ENCODE data around the gene ASTN2. TPM values are rescaled to one million over a fixed set of nuclear protein-coding genes. Genes with fewer than 3 reads are reported as not detected.

Gene ASTN2
- polyA plus RNA-seq, 3 donors from 2014 or later: 1.7 to 4.5 (median 2.2) TPM

- Mint-ChIP-seq H3K4me3 (no peak overlapping the region), H3K27me3 (ENCODE audit: low read depth in 3 of 3) (peaks cover 6 to 28% (median 19%) of the 10 kb centered on the region in 3 donors), H3K27ac (no peak overlapping the region), H3K36me3 (no peaks in the 10 kb centered on the region), H3K4me1 (no peaks in the 10 kb centered on the region), H3K9me3 (peaks cover 0 to 8% (median 2%) of the 10 kb centered on the region in 6 donors)
- DNase-seq: no peak
Measured at GRCh38 chr9:117412006-117412715, 2.7 kb downstream of the ASTN2 start.

DNA sequence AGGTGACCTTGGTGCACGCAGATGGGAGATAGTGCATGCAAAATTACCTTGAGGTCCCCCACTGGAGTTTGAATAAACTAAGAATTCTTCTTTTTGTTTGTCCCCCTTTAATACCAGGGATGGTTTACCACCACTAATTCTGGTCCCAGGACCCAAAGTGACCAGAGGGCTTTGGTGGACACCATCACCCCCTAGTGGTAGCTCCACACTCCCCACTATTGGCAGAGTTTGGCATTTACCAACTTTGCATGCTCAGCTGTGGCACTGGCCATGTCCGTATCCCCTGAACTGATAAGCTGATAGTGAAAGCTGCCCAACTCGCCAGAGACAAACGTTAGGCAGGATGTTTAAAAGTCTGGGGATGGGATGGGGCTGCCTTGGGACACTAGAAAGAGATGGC lies 3.3 kb downstream of the ASTN2 start:
- Mint-ChIP-seq H3K9me3 (peaks cover 0 to 8% (median 2%) of the 10 kb centered on the region in 6 donors), H3K4me3 (no peak overlapping the region), H3K36me3 (no peaks in the 10 kb centered on the region), H3K27ac (no peak overlapping the region), H3K4me1 (no peaks in the 10 kb centered on the region), H3K27me3 (ENCODE audit: low read depth in 3 of 3) (peaks cover 7 to 28% (median 19%) of the 10 kb centered on the region in 3 donors)
- DNase-seq: no peak

GRCh38 chr9:117409321-117409720 lies 5.5 kb downstream of the ASTN2 start:
- Mint-ChIP-seq H3K4me1 (no peaks in the 10 kb centered on the region), H3K27me3 (ENCODE audit: low read depth in 3 of 3) (peaks cover 10 to 28% (median 21%) of the 10 kb centered on the region in 3 donors)

GRCh38 chr9:117407436-117408022 lies 7.3 kb downstream of the ASTN2 start:
- H3K4me3 Mint-ChIP-seq: no peak overlapping the region
- peaks cover 6 to 20% (median 13%) of the 10 kb centered on the region in 3 donors for H3K27me3 Mint-ChIP-seq (ENCODE audit: low read depth in 3 of 3)
- no peaks in the 10 kb centered on the region for H3K36me3 Mint-ChIP-seq
- H3K4me1 Mint-ChIP-seq: no peaks in the 10 kb centered on the region
- DNase-seq: no peak
- peaks cover 0 to 8% (median 2%) of the 10 kb centered on the region in 6 donors for H3K9me3 Mint-ChIP-seq
- H3K27ac Mint-ChIP-seq: no peak overlapping the region

More at GRCh38 chr9:117409321-117409720, 5.5 kb downstream of the ASTN2 start:
- DNase-seq: no peak
- Mint-ChIP-seq H3K4me3 (no peak overlapping the region), H3K27ac (no peak overlapping the region), H3K36me3 (no peaks in the 10 kb centered on the region), H3K9me3 (peaks cover 0 to 8% (median 2%) of the 10 kb centered on the region in 6 donors)

DNA sequence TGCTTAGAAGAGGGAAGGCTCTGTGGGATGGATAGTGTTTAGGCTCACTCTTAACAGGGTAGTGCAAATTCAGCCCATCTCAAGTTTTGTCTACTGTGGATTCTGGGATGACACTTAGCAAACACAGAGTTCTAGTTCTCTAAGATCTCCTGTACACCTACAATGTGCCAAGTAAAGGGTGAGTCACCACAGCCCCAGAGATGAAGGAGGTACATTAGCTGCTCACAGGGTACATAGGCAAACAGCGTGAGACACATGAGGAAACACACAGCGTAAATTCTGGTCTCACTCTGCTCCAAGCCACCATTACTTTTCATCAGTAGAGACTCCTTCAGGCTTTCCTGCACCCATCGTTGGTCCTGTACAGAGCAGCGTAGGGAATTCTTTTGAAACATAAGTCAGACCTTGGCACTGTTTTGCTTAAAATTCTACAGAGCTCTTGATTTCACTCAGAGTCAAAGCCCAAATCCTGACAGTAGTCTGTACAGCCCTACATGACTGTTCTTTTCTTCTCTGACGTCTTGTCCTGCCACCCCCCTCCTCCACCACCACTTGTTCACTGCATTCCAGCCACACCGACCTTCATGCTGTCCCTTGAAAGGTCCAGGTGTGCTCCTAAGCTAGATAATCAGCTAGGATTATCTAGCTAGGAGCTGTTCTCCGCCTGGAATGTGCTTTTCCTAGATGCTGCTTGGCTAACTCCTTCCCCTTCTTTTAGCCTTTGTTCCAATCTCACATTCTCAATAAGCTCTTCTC lies 8.7 kb downstream of the ASTN2 start:
- H3K36me3 Mint-ChIP-seq: no peaks in the 10 kb centered on the region
- no peaks in the 10 kb centered on the region for H3K4me1 Mint-ChIP-seq
- no peak overlapping the region for H3K4me3 Mint-ChIP-seq

GRCh38 chr9:117403848-117404247 lies 11.0 kb downstream of the ASTN2 start:
- H3K4me3 Mint-ChIP-seq: no peak overlapping the region
- peaks cover 0 to 7% (median under 1%) of the 10 kb centered on the region in 6 donors for H3K9me3 Mint-ChIP-seq
- H3K27me3 Mint-ChIP-seq (ENCODE audit: low read depth in 3 of 3): peaks cover 3 to 10% (median 7%) of the 10 kb centered on the region in 3 donors
- H3K27ac Mint-ChIP-seq: no peak overlapping the region
- H3K36me3 Mint-ChIP-seq: no peaks in the 10 kb centered on the region
- H3K4me1 Mint-ChIP-seq: no peaks in the 10 kb centered on the region
- DNase-seq: no peak

More for the DNA sequence above, 8.7 kb downstream of the ASTN2 start:
- H3K27ac Mint-ChIP-seq: no peak overlapping the region
- H3K9me3 Mint-ChIP-seq: peaks cover 0 to 4% (median under 1%) of the 10 kb centered on the region in 6 donors
- no peak for DNase-seq
- peaks cover 10 to 15% (median 10%) of the 10 kb centered on the region in 3 donors for H3K27me3 Mint-ChIP-seq (ENCODE audit: low read depth in 3 of 3)

DNA sequence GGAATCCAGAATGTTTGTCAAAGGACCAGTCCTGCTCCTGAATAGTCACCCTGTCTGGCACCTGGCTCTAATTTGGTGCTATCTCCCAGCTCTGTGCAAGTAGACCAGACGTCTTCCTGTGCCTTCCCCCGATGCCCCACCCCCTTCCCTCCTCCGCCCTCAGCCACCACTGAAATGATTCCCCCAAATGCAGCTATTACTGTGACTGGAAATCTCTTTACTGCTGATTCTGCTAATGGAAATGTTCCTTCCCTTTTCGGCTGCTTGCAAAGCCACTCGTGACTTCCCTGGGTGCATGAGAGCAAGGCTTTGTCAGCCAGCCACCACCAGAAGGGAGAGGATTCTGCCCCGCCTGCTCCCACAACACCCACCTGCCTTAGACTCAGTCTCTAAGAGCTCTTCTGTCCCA lies 11.4 kb downstream of the ASTN2 start:
- H3K9me3 Mint-ChIP-seq: peaks cover 0 to 7% (median under 1%) of the 10 kb centered on the region in 6 donors

DNA sequence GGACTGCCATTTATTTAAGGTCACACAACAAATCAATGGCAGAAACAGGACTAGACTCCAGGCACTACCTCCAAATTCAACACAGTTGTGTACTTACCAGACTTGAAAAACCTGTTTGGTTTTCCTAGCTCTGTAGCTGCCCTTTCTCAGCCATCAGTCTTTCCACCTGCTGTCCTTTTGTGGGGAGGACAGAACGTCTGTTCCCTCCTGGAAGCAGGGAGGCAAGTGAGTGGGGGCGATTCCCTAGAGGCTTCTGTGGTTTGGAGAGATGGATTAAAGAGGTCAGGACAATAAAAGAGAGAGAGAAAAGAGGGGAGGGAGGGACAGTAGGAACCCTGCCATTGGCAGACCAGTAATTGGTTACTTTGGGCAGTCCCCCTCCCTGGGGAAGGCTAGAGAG lies 14.7 kb downstream of the ASTN2 start:
- Mint-ChIP-seq H3K27me3 (ENCODE audit: low read depth in 3 of 3) (peaks cover 5 to 7% (median 6%) of the 10 kb centered on the region in 3 donors), H3K4me3 (no peak overlapping the region), H3K27ac (no peak overlapping the region), H3K36me3 (no peaks in the 10 kb centered on the region), H3K4me1 (no peaks in the 10 kb centered on the region), H3K9me3 (peaks cover 0 to 7% (median under 1%) of the 10 kb centered on the region in 6 donors)
- no peak for DNase-seq

More for the DNA sequence above, 11.4 kb downstream of the ASTN2 start:
- H3K36me3 Mint-ChIP-seq: no peaks in the 10 kb centered on the region
- no peak for DNase-seq
- peaks cover 6 to 11% (median 7%) of the 10 kb centered on the region in 3 donors for H3K27me3 Mint-ChIP-seq (ENCODE audit: low read depth in 3 of 3)
- no peak overlapping the region for H3K4me3 Mint-ChIP-seq
- no peaks in the 10 kb centered on the region for H3K4me1 Mint-ChIP-seq
- no peak overlapping the region for H3K27ac Mint-ChIP-seq

DNA sequence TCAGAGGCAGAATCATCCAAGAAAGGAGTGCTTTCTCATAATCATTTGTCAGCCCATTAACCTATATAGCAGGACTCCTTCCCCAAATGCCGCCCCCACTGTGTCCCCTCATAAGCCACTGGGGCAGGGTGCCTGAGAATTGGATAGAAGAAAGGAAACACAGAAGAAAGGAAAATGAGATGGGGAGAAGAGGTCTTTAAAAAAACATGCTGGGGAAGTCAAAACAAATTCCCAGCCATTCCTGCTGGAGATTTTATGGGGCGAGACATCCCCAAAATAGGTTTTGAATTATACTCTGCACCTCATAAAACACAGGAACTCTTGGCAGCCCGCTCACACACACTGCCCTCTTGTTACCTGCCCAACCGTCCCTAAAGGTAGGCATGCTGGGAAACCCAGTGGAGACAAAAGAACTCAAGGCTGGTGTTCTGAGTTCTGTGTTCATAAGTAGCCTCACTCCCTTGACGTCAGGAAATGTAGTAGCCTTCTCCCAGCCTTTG lies 19.7 kb downstream of the ASTN2 start:
- H3K36me3 Mint-ChIP-seq: no peaks in the 10 kb centered on the region

GRCh38 chr9:117394655-117395054 lies 20.2 kb downstream of the ASTN2 start:
- DNase-seq: no peak
- Mint-ChIP-seq H3K36me3 (no peaks in the 10 kb centered on the region), H3K4me3 (no peak overlapping the region), H3K9me3 (peaks cover 0 to 3% (median 0%) of the 10 kb centered on the region in 6 donors), H3K27me3 (ENCODE audit: low read depth in 3 of 3) (peaks cover 0 to 6% (median 2%) of the 10 kb centered on the region in 3 donors), H3K4me1 (no peaks in the 10 kb centered on the region), H3K27ac (no peak overlapping the region)

More for the DNA sequence above, 19.7 kb downstream of the ASTN2 start:
- no peak for DNase-seq
- H3K27ac Mint-ChIP-seq: no peak overlapping the region
- peaks cover 0 to 4% (median 2%) of the 10 kb centered on the region in 3 donors for H3K27me3 Mint-ChIP-seq (ENCODE audit: low read depth in 3 of 3)
- H3K9me3 Mint-ChIP-seq: peaks cover 0 to 3% (median under 1%) of the 10 kb centered on the region in 6 donors
- H3K4me1 Mint-ChIP-seq: no peaks in the 10 kb centered on the region
- no peak overlapping the region for H3K4me3 Mint-ChIP-seq

DNA sequence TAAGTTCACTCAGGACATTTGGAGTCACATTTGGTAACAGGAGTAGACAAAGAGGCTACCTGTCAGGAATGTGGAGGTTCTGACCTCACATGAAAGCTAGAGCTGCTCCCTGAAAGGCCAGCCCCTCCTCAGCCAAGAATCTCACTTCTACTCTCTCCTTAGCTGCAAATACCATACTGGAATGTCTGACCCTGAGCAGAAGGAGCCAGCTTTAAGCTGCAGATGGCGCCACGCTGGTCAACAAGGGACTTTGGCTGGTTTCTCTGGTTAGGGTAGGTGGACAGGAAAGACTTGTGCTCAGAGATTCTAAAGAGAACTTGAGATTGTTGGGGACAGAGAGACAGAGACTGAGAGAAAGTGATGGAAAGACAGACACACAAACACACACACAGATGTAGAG lies 21.9 kb downstream of the ASTN2 start:
- H3K4me3 Mint-ChIP-seq: no peak overlapping the region
- H3K27me3 Mint-ChIP-seq (ENCODE audit: low read depth in 3 of 3): peaks cover 0 to 4% (median 0%) of the 10 kb centered on the region in 3 donors
- no peaks in the 10 kb centered on the region for H3K4me1 Mint-ChIP-seq
- no peak overlapping the region for H3K27ac Mint-ChIP-seq
- no peak for DNase-seq
- peaks cover 0 to 3% (median 0%) of the 10 kb centered on the region in 6 donors for H3K9me3 Mint-ChIP-seq
- H3K36me3 Mint-ChIP-seq: no peaks in the 10 kb centered on the region

DNA sequence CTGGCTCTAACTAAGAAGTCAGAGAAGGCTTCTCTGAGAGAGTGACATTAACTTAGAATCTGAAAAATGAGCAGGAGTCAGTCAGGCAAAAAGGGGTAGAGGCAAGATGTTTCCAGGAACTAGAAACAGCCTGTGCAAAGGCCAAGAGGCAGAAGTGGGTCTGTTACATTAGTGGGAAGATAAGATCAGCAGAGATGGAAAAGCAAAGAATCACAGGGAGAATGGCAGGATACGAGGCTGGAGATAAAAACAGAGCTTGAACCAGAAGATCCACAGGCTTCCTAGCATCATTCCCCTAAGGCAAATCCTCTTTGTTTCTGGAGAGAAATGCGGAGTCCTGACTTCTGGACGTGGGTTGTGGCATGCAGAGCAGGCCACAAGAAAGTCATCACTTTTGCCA lies 27.4 kb downstream of the ASTN2 start:
- no peak for DNase-seq
- peaks cover 0 to 3% (median 0%) of the 10 kb centered on the region in 6 donors for H3K9me3 Mint-ChIP-seq
- H3K27me3 Mint-ChIP-seq (ENCODE audit: low read depth in 3 of 3): peaks cover 0 to 7% (median 0%) of the 10 kb centered on the region in 3 donors
- H3K36me3 Mint-ChIP-seq: no peaks in the 10 kb centered on the region
- H3K27ac Mint-ChIP-seq: no peak overlapping the region
- no peak overlapping the region for H3K4me3 Mint-ChIP-seq
- H3K4me1 Mint-ChIP-seq: no peaks in the 10 kb centered on the region

DNA sequence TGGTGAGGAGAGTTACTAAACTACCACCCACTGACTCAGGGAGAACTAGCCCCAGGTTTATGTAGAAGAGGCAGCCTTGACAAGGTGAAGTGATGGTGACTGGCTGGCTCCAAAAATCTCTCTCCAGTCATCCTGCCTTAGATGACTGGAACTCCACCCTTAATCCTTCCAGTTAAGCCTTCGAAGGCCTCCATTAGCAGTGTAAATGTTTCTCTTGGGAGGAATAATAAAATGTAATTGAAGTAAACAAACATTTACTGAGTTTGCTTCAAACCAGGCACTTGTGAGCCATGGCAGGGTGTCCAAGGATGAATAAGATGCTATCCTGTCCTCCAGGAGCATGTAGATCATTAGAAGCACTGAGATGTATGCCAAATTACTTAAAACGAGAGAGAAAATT lies 35.5 kb downstream of the ASTN2 start:
- Mint-ChIP-seq H3K36me3 (no peaks in the 10 kb centered on the region), H3K9me3 (peaks cover 0 to 44% (median 1%) of the 10 kb centered on the region in 6 donors), H3K4me1 (no peaks in the 10 kb centered on the region), H3K4me3 (no peak overlapping the region), H3K27ac (no peak overlapping the region), H3K27me3 (ENCODE audit: low read depth in 3 of 3) (peaks cover 0 to 6% (median 4%) of the 10 kb centered on the region in 3 donors)
- DNase-seq: no peak

Measured in immature natural killer cell (primary cell).